COLO668 (cell line): Measurements from ENCODE around the gene C3orf85.

Experiments
- DNase-seq: peaks from one replicate; lab custom pipeline; 2025; ENCODE audit not compliant: unreplicated experiment; lab: John Stamatoyannopoulos, UW

The C3orf85 gene

DNA sequence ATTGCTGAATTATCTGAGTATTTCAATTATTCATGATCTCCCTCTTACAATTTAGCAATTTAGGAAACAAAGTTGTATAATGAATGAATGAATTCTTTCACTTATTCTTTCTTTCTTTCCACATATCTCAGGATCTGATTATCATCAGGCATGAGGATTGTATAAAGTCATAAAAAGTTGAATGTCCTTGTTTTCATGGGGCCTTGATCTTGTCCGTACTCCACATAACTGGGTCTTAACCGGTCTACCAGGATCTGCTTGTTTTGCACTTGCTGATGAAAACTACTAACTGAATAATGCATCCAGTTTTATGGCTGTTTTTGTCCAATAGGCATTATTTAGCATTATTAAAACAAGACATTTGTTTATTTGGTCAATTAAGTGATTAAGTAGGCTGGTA lies 12.6 kb downstream of the C3orf85 start:
- DNase-seq, result no peak

DNA sequence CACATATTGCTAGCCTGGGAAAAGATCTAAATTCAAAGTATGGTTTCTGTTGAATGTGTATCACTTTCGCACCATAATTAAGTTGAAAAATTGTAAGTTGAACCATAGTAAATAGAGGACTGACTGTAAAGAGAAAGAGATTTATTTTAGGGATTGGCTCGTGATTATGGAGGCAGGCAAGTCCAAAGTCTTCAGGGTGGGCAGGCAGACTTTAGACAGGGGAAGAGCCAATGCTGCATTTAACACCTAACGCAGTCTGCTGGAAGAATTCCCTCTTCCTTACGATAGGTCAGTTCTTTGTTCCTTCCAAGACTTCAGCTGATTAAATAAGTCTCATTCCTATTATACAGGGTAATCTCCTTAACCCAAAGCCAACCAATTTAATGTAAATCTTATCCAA lies 15.8 kb downstream of the C3orf85 start:
- DNase-seq, result no peak

DNA sequence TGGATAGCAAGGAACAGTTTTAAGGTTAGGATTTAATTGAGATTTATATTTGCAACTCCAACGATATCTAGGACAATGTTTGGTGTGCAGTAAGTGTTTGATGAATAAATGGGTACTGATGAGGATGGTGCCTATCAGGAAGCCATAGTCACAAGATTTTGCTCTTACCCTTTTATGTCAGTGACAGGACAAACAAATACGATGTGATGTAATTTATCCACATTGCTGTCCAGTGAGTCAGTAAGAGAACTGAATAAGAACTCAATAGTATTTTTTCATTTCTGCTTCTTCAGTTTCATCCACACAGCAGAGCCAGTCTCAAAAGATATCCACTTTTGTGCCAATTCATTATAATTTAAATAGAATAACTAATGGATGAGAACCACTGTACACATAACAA lies 18.5 kb downstream of the C3orf85 start:
- no peak for DNase-seq

DNA sequence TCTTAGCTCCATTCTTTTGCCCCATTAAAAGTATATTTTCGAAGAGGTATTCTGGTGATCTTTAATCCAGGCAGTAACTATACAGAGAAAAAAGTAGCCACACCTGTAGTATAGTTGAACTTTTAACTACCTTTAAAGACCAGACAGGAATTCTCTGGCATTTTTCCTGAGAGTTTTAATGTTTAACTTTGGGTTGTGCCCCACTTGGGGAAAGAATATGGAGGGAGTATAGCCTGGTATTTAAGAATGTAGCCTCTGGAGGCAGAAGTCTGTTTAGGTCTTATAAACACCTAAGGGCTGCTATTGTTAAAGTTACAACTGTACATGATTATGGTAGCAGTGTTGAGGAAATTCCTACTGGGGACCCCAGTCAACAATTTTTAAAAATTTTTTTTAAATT lies 19.3 kb downstream of the C3orf85 start:
- no peak for DNase-seq

DNA sequence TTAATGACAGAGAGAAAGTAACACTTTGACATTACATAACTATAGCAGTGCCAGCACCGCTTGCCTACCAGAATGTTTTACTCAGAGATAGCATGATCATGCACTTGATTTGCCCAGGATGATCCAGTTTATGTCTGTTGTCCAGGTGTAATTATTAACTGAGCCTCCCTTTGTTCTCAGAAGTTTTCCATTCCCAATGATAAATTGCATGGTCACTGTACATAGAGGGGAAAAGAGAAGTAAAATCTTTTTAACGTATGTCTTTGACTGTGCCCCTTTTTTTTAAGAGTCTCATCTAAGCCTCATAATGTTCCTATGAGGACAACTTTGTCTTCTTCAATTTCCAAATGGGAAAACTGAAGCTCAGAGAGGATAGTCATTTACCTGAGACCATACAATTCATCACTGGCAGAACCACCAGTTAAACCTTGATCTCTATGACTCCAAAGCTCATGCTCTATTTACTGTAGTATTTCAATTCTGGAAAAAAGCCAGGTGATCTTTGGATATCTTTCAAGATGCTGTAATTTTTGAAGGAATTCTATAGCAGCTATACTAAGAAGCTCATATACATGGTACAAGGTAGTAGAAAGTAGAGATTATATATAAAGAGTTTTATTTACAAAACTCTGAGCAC lies 25.1 kb downstream of the C3orf85 start:
- peak; percentile 2 for DNase-seq

DNA sequence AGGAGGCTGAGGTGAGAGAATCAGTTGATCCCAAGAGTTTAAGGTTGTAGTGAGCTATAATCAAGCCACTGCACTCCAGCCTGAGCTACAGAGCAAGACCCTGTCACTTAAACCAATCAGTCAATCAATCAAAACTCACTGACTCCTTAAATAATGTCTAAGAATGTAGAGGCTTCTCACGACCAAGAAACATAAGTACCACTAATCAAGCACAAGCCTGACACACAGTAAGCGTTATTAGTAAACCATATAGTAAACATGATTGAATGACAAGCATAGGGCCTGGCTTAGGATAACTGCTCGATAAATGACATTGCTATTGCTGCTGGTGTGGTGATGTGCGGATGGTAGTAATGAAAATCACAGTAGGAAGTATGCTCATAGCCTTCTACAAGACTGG lies 29.4 kb downstream of the C3orf85 start:
- DNase-seq, result no peak

DNA sequence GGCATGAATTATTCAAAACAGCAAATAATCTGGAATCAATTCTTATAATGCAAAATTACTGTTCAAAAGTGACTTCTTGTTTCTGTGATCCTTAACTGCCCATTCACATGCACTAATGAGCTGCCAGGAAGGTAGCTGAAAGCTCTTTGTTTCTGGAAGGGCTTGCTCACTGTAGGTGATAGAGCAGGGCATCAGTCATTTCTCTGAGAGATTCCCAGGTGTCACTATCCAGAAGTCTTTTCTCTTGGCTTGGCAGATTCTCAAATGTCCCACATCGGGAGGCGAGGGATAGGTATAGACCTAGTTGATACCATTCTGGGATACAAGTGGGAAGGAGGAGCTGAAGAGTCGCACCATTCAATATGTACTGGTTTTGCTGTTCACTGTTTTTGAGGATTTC lies 35.0 kb downstream of the C3orf85 start:
- DNase-seq, result no peak

DNA sequence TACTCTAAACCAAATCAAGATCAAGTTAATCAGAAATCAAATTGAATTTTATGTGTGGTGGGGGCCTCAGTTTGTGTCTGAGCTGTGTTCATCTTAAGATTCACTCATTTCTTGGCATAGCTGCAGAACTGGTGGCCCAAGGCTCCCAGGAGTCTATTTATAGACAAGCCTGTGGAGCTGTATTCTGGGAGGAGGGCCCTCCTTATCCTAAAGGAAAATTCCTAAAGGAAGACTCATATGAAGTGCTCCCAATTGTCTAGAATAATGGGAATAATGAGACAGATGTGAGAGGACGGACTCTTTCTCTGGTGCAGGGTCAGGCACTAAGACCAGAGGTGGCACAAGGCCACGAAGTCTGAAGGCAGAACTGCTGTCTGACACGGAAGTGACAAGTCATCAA lies 38.9 kb downstream of the C3orf85 start:
- no peak for DNase-seq

DNA sequence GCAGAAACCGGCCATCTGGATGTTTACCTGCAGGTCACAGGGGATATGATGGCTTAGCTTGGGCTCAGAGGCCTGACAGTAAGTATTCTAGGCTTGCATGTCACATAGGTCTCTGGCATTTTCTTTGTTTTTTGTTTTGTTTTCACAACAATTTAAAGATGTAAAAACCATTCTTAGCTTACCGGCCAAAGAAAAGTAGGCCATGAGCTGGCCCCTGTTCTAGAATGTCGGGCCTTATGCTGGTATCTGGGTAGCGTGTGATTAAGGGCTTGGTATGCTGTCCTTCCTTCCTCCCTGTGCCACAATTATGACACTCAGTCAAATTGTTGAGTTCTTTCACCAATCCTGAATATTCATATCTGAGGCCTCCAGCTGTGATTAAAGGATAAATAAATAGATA lies 40.2 kb downstream of the C3orf85 start:
- no peak for DNase-seq

DNA sequence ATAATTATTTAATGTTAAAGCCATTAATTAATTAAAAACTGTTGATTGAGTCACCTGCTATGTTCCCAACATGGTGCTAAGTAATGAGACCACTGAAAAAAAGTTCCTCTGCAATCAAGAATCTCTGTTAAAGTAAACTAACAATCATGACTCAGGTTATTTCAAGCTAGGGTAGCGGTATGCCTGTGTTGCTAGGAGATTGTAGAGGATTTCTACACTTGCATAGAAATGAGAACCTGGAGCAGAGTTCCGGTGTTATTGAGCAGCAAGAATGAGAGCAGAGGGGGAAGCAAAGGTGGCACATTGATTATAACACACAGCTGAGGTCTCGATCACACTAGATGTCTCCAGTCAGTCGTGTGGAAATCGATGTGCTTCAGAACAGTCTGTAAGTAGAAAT lies 41.4 kb downstream of the C3orf85 start:
- DNase-seq, result no peak

DNA sequence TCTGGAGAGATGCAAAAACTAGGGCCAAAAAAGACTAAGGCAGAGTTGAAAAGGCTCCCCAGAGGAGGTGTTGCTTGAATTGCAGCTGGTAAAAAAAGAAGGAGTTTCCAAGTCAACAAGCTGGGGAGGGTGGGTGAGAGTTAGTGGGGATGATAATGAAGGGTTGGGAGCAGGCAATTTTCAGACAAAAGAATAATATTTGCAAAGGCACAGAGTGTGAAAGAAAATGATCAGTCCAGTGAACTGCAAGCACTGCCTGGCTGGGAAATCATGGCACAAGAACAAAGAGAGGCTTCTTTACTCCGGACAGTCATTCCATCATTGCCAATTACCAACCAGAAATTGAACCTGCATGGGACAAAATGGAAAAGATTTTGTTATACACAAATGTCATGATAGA lies 42.2 kb downstream of the C3orf85 start:
- DNase-seq, result no peak

DNA sequence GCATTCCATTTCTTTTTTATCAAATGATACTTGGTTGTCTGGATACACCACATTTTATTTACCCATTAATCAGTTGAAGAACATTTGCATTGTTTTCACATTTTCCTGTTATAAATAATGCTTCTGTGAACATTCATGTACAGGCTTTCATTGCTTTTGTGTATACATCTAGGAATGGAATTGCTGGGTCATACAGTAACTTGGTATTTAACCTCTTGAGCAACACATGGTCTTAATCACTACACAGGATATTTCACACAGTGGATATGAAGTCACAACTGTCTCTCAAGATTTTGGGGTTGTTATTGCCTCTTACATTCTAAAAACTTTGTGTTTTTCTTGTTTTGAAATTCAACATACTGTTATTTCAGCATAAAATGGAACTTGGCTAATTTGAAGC lies 48.2 kb downstream of the C3orf85 start:
- no peak for DNase-seq

DNA sequence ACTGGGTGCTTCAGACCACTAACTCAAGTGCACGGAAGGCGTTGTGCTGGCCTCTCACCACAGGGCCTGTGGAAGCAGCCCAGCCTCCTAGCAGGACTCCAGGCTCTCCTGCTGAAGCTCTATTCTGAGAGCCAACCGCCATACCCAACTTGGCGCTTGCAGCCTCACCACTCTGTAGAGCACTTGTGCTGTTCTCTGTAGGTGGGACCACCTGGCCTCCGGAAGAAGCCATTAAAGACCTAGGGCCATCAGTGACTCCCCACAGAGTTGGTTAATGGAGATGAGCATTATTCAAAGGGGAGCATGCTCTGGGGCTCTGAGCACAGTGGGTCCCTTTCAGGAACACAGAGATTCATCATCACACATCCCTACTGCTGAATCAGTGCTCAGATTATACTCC lies 50.9 kb downstream of the C3orf85 start:
- no peak for DNase-seq

DNA sequence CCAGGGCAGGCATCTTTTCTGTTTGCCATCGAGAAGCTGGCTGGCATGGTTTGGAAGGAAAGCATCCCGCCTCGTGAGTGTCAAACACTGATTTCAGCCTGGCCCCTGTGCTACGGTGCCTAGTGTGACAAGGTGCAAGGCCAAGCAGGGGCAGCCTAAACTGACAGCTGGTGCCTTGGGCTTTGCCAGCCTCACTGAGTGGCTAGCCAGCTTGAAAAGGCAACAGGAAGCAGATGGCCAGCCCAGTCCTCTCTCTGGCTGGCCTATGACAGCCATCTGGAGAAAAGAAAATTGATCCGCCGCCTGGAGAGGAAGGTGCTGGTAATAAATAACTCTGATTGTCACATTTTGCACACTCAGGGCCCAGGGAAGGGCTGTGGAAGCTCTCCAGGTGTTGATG lies 52.2 kb downstream of the C3orf85 start:
- DNase-seq, result peak; percentile 77

DNA sequence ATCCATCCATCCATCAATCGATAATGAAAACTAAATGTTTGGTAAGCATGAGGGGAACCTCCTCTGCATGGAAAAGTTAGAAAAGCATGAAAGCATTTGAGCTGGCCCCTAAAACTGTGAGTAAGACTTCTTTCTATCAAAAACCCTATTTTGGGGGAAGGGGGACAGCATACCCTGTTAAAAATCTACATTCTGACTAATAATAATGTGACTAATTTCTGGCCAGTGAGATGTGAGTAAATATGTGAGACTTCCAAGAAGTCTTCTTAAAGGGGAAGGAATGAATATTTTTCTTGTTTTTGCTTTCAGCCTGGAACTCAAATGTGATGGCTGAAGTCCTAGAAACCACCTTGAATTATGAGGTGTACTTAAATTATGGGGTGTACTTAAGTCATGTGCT lies 54.9 kb downstream of the C3orf85 start:
- no peak for DNase-seq

DNA sequence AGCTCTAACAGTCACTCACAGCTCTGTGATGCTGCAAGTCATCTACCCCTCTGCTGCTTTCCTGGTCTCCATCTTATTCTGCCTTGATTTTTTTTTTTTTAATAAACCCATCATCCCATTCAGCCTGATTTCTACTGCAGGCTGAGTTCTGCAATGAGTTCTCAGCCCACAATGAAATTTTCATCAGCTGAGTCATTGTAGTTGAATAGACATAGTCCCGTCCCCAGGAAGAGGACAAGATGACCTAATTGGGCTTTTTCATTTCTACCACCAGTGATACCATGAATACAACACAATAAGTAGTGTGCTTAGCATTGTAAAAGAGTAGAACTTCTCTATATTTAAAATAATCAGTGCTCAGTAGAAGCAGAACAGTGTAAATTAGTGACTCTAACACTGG lies 59.3 kb downstream of the C3orf85 start:
- DNase-seq, result no peak
